Endothelial cell of umbilical vein (primary cell): ENCODE data around the gene TMPRSS7. TPM values are rescaled to one million over a fixed set of nuclear protein-coding genes. Genes with fewer than 3 reads are reported as not detected.

Experiments used
- BruUV-seq: library from RNA; stranded (reverse); fragments of 400-500 nt; replicated peaks from 2 replicates; lab custom pipeline; 2021; lab: Mats Ljungman, UMichigan
- CTCF ChIA-PET: fragments of 300-600, 350-600 bp; sonication (Branson Sonifier 250); formaldehyde crosslinking; loops from one replicate; lab custom pipeline; 2021; ENCODE audit warnings: antibody characterized with exemption, inconsistent platforms; lab: Charles Lee
- POLR2A ChIA-PET: fragments of 300-600, 350-600 bp; sonication (Branson Sonifier 250); formaldehyde crosslinking; loops from one replicate; lab custom pipeline; 2021; ENCODE audit warnings: antibody characterized with exemption, inconsistent platforms; lab: Charles Lee
- DNase-seq: peaks from one replicate; pipeline ENCODE4 v3.0.0-alpha.2; 2011; ENCODE audit warnings: low read depth, low spot score
- FAIRE-seq: peaks from 2 replicates; lab custom pipeline; 2011; peaks lifted over from hg19 to GRCh38; lab: Jason Lieb, UNC
- H2AFZ ChIP-seq: 2 replicates; pipeline ENCODE4 v1.6.0; 2012; ENCODE audit warnings: low read depth, low read length, control low read depth, inconsistent platforms
- H3K27ac ChIP-seq: 2 replicates; pipeline ENCODE4 v1.5.1; 2011; ENCODE audit warnings: low read depth, mild to moderate bottlenecking, control low read depth, low read length, moderate library complexity; ENCODE audit not compliant: insufficient read depth
- H3K27me3 ChIP-seq, 2 experiments: 2 replicates each; pipeline versions ENCODE4 v1.6.0 to v1.6.1; 2011; ENCODE audit warnings: low read length in 2 of 2, mixed read lengths in 1 of 2; ENCODE audit not compliant: control insufficient read depth in 2 of 2, insufficient read depth in 2 of 2
- H3K36me3 ChIP-seq, 2 experiments: 2 replicates in 1 of 2; 3 replicates in 1 of 2; pipeline ENCODE4 v1.5.1; 2011; ENCODE audit warnings: low read length in 2 of 2, mild to moderate bottlenecking in 1 of 2, moderate library complexity in 1 of 2; ENCODE audit not compliant: control insufficient read depth in 2 of 2, insufficient read depth in 2 of 2; ENCODE audit errors: extremely low read depth in 1 of 2
- H3K4me1 ChIP-seq: 3 replicates; pipeline ENCODE4 v1.5.1; 2011; ENCODE audit warnings: mild to moderate bottlenecking, low read length; ENCODE audit not compliant: control insufficient read depth, insufficient read depth; ENCODE audit errors: extremely low read depth
- H3K4me2 ChIP-seq: 2 replicates; pipeline ENCODE4 v1.6.1; 2011; ENCODE audit warnings: low read length, control low read depth, mixed read lengths; ENCODE audit not compliant: insufficient read depth
- H3K4me3 ChIP-seq, 3 experiments: fragments of 200-600 bp in 1 of 3; sonication (generic), shearing (Covaris generic) in 1 of 3; replicated peaks in 1 of 3; 2 replicates each; pipeline ENCODE4 v1.5.1; 2011 to 2016; ENCODE audit warnings: control low read depth in 3 of 3, low read length in 3 of 3, mild to moderate bottlenecking in 2 of 3, inconsistent platforms in 1 of 3, low read depth in 1 of 3, moderate library complexity in 1 of 3; ENCODE audit not compliant: insufficient read depth in 1 of 3
- H3K79me2 ChIP-seq: 2 replicates; pipeline ENCODE4 v1.6.0; 2012; ENCODE audit warnings: low read length, inconsistent platforms; ENCODE audit not compliant: control insufficient read depth, insufficient read depth
- H3K9ac ChIP-seq: replicated peaks from 2 replicates; pipeline ENCODE3; 2011; ENCODE audit warnings: low read length, control low read depth; ENCODE audit not compliant: insufficient read depth; ENCODE audit errors: extremely low read depth
- H3K9me1 ChIP-seq: replicated peaks from 3 replicates; pipeline ENCODE4 v1.6.0; 2011; ENCODE audit warnings: mild to moderate bottlenecking, low read length; ENCODE audit not compliant: control insufficient read depth, insufficient read depth; ENCODE audit errors: extremely low read depth
- H3K9me3 ChIP-seq: replicated peaks from 2 replicates; pipeline ENCODE4 v1.5.1; 2012; ENCODE audit warnings: low read length, inconsistent platforms; ENCODE audit not compliant: control insufficient read depth, insufficient read depth
- H4K20me1 ChIP-seq: replicated peaks from 2 replicates; pipeline ENCODE3; 2011; ENCODE audit warnings: mild to moderate bottlenecking, low read length; ENCODE audit not compliant: control insufficient read depth, insufficient read depth; ENCODE audit errors: extremely low read depth
- EZH2 ChIP-seq: IDR thresholded peaks from 2 replicates; pipeline ENCODE4 v1.6.1; 2012; ENCODE audit warnings: borderline replicate concordance, low read depth, mild to moderate bottlenecking, moderate library complexity, low read length, inconsistent platforms; ENCODE audit not compliant: severe bottlenecking
- FOS ChIP-seq: IDR thresholded peaks from 2 replicates; pipeline ENCODE4 v1.6.1; 2011; ENCODE audit warnings: mild to moderate bottlenecking, low read length, moderate library complexity, borderline replicate concordance; ENCODE audit not compliant: insufficient read depth
- GATA2 ChIP-seq: IDR thresholded peaks from 2 replicates; pipeline ENCODE4 v1.7.0; 2011; ENCODE audit warnings: low read depth, mild to moderate bottlenecking, moderate library complexity, mixed read lengths, low read length; ENCODE audit not compliant: insufficient read length, insufficient read depth
- JUN ChIP-seq: IDR thresholded peaks from 2 replicates; pipeline ENCODE4 v1.6.1; 2011; ENCODE audit warnings: borderline replicate concordance, low read depth; ENCODE audit not compliant: insufficient read length, insufficient read depth
- POLR2A ChIP-seq: IDR thresholded peaks from 2 replicates; pipeline ENCODE4 v1.6.1; 2012; ENCODE audit warnings: low read depth, mild to moderate bottlenecking, control low read depth, low read length
- POLR2AphosphoS5 ChIP-seq: IDR thresholded peaks from 2 replicates; pipeline ENCODE4 v1.6.1; 2012; ENCODE audit warnings: low read depth, mild to moderate bottlenecking, control low read depth, low read length, moderate library complexity; ENCODE audit not compliant: insufficient read depth
- dilution Hi-C: fragments of 300-500 bp; cut with MboI; formaldehyde crosslinking; loops from one replicate; pipeline ENCODE4 v1.15.0; 2019; ENCODE audit warnings: low sequenced_read_pairs; ENCODE audit not compliant: extremely low pct_ligation_motif_present
- intact Hi-C: fragments of 100-400 bp; cut with micrococcal nuclease; formaldehyde crosslinking; loops from one replicate; pipeline ENCODE4 v1.10.0; 2022
- polyA plus RNA-seq, 4 experiments: library from polyadenylated mRNA; depleted of rRNA in 3 of 4; stranded (reverse) in 3 of 4; unstranded in 1 of 4; fragments of >200 nt; gene quantifications; 2 replicates each; pipeline versions ENCODE4 v1.2.1 to v1.2.3, GENCODE V29; 2011 to 2012; ENCODE audit warnings: missing spikeins in 1 of 4
- total RNA-seq: library from RNA; stranded (reverse); gene quantifications from 2 replicates; pipeline ENCODE4 v1.2.3, GENCODE V29; 2021

TMPRSS7 gene
- total and polyA plus RNA-seq, 2 donors (not counting 3 experiments of a cell fraction or from before 2014, with no cell fraction given): not detected

DNA sequence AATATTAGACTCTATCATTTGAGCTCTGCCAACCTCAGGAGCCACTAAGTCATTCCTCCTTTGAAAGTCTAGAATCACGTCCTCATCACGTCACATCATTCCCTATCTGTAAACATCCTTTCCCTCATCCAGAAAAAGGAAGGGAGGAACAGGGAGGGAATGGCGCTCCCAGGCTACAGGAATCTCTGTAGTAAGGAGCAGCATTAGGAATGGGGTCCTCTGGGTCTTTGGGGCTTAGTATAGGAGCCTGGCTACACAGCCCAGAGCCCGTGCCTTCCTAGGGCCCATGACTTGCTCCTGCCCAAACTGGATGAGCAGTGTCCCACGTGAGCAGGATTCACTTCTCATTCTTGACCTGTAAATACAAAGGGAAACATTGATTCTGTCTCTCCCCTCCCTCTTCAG lies 34.2 kb upstream of the TMPRSS7 start:
- no peak overlapping the region for H3K4me2 ChIP-seq
- H3K9ac ChIP-seq: no peak overlapping the region
- peaks cover 10% of the 10 kb centered on the region for H3K4me1 ChIP-seq
- POLR2A ChIA-PET: no interaction called here
- intact Hi-C loops (no loop called here), dilution Hi-C loops (no loop called here)
- BruUV-seq: no TSS peak
- H3K4me3 ChIP-seq: no peak overlapping the region
- no peaks in the 10 kb centered on the region for H3K36me3 ChIP-seq
- CTCF ChIA-PET: interaction anchor here (5.0 to 14.6 kb wide), 3 partner anchors 11 to 14 kb away, joined by 51 to 291 read pairs (median 61); no protein-coding TSS in a partner anchor
- H3K27me3 ChIP-seq: no peaks in the 10 kb centered on the region
- FAIRE-seq: no peak
- no peaks in the 10 kb centered on the region for H3K79me2 ChIP-seq
- no peak overlapping the region for H3K27ac ChIP-seq
- H3K9me1 ChIP-seq: no peaks in the 10 kb centered on the region
- H4K20me1 ChIP-seq: no peaks in the 10 kb centered on the region
- no peak for DNase-seq
- no peaks in the 10 kb centered on the region for H3K9me3 ChIP-seq
- TF ChIP-seq POLR2A: no peak
- TF ChIP-seq EZH2: no peak
- no peak overlapping the region for H2AFZ ChIP-seq

DNA sequence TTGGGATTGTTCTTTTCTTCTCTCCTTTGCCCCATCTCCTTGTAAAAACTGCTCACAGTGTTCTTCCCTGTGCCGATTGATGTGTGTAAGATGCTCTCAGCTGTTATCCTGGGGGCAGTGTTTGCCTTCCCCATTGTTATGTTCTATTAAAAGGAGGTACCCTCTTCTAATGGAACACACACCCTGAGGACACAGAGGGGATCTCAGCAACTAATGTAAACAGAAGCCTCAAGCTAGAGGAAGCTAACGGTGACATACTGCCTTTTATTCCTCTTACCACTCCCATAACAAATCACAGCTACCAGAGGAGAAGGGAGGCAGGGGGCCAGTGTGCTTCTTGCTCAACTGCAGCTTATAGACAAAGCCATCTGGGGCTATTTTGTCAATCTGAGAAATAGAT lies 33.6 kb upstream of the TMPRSS7 start:
- CTCF ChIA-PET: interaction anchor here (0.7 to 7.2 kb wide), 5 partner anchors 12 to 42 kb away, joined by 3 to 61 read pairs (median 4); no protein-coding TSS in a partner anchor
- no peaks in the 10 kb centered on the region for H3K9me1 ChIP-seq
- POLR2A ChIA-PET: no interaction called here
- H3K4me1 ChIP-seq: peaks cover 10% of the 10 kb centered on the region
- dilution Hi-C loops (no loop called here), intact Hi-C loops (no loop called here)
- no peaks in the 10 kb centered on the region for H3K36me3 ChIP-seq
- H3K79me2 ChIP-seq: no peaks in the 10 kb centered on the region
- TF ChIP-seq POLR2A (no peak), JUN (no peak), FOS (no peak), POLR2AphosphoS5 (no peak), GATA2 (no peak)
- no peak overlapping the region for H3K27ac ChIP-seq
- no peak overlapping the region for H3K4me3 ChIP-seq
- DNase-seq (no peak), FAIRE-seq (no peak)
- no peaks in the 10 kb centered on the region for H3K9me3 ChIP-seq
- no peak overlapping the region for H2AFZ ChIP-seq
- H3K9ac ChIP-seq: no peak overlapping the region
- no peak overlapping the region for H3K4me2 ChIP-seq
- no peaks in the 10 kb centered on the region for H4K20me1 ChIP-seq
- no peaks in the 10 kb centered on the region for H3K27me3 ChIP-seq
- BruUV-seq: no TSS peak
